ENCODE data around the gene ROBO4.

GRCh38 chr11:124887667-124888013 lies 10.0 kb downstream of the ROBO4 start:
- no peak for TF ChIP-seq CTCF (IDR thresholded peaks at IDR 0.05)
- no peak for TF ChIP-seq POLR2A (IDR thresholded peaks at IDR 0.05)

All from Peyer's patch (tissue), 4 donors.